ENCODE measurements around the gene IGF1R. TPM values are rescaled to one million over a fixed set of nuclear protein-coding genes. Genes with fewer than 3 reads are reported as not detected.
A peak's percentile ranks its signal among the peaks of the same experiment; 100 is the strongest.

Gene IGF1R
- total RNA-seq, 4 donors from 2014 or later: 31.6 to 87.8 (median 60.0) TPM

DNA sequence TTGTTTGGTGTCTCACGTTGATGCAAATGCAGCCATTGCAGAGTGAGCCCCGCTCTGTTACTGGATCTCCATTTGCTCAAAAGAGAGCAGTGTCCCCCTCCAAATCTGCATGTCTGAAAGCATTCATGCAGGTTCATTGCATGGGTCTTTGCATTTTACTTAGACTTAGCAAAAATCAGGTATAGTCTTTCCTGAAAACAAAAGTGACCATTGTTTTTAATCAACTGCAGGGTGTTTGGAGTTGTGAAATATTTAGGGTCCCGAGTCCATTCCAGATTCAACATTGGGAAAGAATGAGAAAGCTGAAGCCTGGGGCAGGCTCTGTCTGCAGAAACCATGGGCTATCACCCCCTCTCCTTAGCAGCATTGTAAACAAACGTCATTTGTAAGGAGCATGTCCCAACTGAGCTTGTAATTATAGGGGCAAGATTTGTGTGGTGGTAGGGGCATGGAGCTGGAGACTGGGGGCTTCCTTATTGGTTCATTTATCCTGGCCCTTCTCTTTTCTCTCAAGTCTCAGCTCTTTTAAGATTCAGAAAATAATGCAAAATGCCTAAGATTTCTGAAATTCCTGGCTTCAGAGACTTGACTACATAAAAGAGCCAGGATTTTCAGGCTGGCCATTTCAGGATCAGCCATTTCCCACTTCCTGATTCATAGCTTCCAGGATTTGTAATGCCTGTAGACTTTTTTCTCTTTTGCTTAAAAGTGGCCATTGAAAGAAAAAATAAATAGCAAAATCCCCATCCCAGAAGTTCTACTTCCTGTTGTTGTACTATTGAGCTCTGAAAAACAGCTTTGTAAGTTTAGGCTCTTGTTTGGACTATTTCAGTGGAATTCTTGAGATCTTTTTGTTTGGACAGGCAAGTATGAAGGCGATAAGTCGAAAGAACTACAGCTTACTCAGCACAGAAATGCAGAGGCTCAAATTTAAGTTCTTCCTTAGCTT, 23.0 kb downstream of the IGF1R start:
- Histone ChIP-seq H3K4me1 (peaks cover 11 to 85% (median 53%) of the 10 kb centered on the region in 3 donors), H3K36me3 (no peaks in the 10 kb centered on the region), H3K27me3 (no peaks in the 10 kb centered on the region), H3K27ac (peak overlapping the region in 3 of 4 donors; percentile 60 to 70 (median 65)), H3K9me3 (no peaks in the 10 kb centered on the region), H3K4me3 (no peak overlapping the region)
- 46 to 52% methylated on average over 6 of the region's 6 CpGs for whole genome bisulfite sequencing, 2 donors (ENCODE audit: low coverage in 1 of 2)
- TF ChIP-seq, protein P1, sequence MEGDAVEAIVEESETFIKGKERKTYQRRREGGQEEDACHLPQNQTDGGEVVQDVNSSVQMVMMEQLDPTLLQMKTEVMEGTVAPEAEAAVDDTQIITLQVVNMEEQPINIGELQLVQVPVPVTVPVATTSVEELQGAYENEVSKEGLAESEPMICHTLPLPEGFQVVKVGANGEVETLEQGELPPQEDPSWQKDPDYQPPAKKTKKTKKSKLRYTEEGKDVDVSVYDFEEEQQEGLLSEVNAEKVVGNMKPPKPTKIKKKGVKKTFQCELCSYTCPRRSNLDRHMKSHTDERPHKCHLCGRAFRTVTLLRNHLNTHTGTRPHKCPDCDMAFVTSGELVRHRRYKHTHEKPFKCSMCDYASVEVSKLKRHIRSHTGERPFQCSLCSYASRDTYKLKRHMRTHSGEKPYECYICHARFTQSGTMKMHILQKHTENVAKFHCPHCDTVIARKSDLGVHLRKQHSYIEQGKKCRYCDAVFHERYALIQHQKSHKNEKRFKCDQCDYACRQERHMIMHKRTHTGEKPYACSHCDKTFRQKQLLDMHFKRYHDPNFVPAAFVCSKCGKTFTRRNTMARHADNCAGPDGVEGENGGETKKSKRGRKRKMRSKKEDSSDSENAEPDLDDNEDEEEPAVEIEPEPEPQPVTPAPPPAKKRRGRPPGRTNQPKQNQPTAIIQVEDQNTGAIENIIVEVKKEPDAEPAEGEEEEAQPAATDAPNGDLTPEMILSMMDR (IDR thresholded peaks at IDR 0.05): no peak
- no peak for TF ChIP-seq EP300 (IDR thresholded peaks at IDR 0.05)
- no peak for TF ChIP-seq POLR2A (IDR thresholded peaks at IDR 0.05)
- TF ChIP-seq POLR2AphosphoS5 (IDR thresholded peaks at IDR 0.05): no peak
- peak; percentile 68 for ATAC-seq

- peaks cover 11 to 74% (median 45%) of the 10 kb centered on the region in 3 donors for H3K4me1 ChIP-seq
- TF ChIP-seq, protein P1 (IDR thresholded peaks at IDR 0.05): no peak
- no peak for TF ChIP-seq POLR2AphosphoS5 (IDR thresholded peaks at IDR 0.05)
- no peak for TF ChIP-seq EP300 (IDR thresholded peaks at IDR 0.05)
- TF ChIP-seq POLR2A (IDR thresholded peaks at IDR 0.05): no peak
- H3K36me3 ChIP-seq: no peaks in the 10 kb centered on the region
- no peaks in the 10 kb centered on the region for H3K9me3 ChIP-seq
- no peak for ATAC-seq
- no peaks in the 10 kb centered on the region for H3K27me3 ChIP-seq
- H3K27ac ChIP-seq: no peak overlapping the region
- no peak overlapping the region for H3K4me3 ChIP-seq
- 91 to 97% methylated on average over 4 of the region's 4 CpGs for WGBS, 2 donors (ENCODE audit: low coverage in 1 of 2)
These were observed 24.8 kb downstream of the IGF1R start for GRCh38 chr15:98673133-98673532.

GRCh38 chr15:98674336-98674735, 26.0 kb downstream of the IGF1R start:
- no peak overlapping the region for H3K4me3 ChIP-seq
- 72 to 91% methylated on average over 8 to 9 of the region's 9 CpGs for WGBS, 2 donors (ENCODE audit: low coverage in 1 of 2)
- no peak for ATAC-seq

DNA sequence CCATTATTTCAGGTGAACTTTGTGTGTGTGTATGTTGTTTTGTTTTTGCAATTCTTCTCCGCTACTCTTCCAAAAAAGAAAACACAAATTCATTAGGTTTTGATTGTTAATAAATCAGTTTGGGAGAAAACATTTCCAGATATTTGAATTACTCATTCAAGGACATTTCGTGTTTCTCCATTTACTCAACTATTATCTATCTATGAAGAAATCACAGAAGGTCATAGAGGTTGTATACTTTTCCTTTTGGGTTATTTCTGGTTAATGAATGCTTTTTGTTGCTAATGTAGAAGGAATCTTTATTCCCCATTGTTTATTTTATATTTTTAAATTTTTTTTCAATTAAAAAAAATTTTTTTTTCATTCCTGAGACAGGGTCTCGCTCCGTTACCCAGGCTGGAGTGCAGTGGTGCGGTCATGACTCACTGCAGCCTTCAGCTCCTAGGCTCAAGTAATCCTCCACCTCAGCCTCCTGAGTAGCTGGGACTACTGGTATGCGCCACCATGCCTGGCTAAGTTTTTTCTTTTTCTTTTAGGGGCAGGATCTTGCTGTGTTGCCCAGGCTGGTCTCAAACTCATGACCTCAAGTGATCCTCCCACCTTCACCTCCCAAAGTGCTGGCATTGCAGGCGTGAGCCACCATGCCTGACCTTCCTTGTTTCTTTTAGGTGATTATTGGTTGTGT, 28.4 kb downstream of the IGF1R start:
- H3K36me3 ChIP-seq: no peaks in the 10 kb centered on the region
- no peaks in the 10 kb centered on the region for H3K27me3 ChIP-seq
- TF ChIP-seq, protein P1 (IDR thresholded peaks at IDR 0.05): no peak
- no peak for TF ChIP-seq POLR2A (IDR thresholded peaks at IDR 0.05)
- TF ChIP-seq EP300 (IDR thresholded peaks at IDR 0.05): no peak
- no peak for TF ChIP-seq POLR2AphosphoS5 (IDR thresholded peaks at IDR 0.05)
- WGBS, 2 donors (ENCODE audit: low coverage in 1 of 2): 78 to 86% methylated on average over 3 to 7 of the region's 7 CpGs
- no peak overlapping the region for H3K27ac ChIP-seq
- no peaks in the 10 kb centered on the region for H3K9me3 ChIP-seq
- no peak for ATAC-seq
- H3K4me3 ChIP-seq: no peak overlapping the region
- H3K4me1 ChIP-seq: peaks cover 0 to 45% (median 12%) of the 10 kb centered on the region in 3 donors

More at GRCh38 chr15:98674336-98674735, 26.0 kb downstream of the IGF1R start:
- Histone ChIP-seq H3K36me3 (no peaks in the 10 kb centered on the region), H3K4me1 (peaks cover 8 to 62% (median 34%) of the 10 kb centered on the region in 3 donors), H3K27ac (no peak overlapping the region), H3K9me3 (no peaks in the 10 kb centered on the region), H3K27me3 (no peaks in the 10 kb centered on the region)
- TF ChIP-seq POLR2AphosphoS5 (IDR thresholded peaks at IDR 0.05) (no peak), EP300 (IDR thresholded peaks at IDR 0.05) (no peak), POLR2A (IDR thresholded peaks at IDR 0.05) (no peak)
- TF ChIP-seq, protein P1 (IDR thresholded peaks at IDR 0.05): no peak
